Measurements from ENCODE around the gene EPN1.
"Not testable (repeated sequence)": the region's sequence is repeated elsewhere in the genome, so short reads cannot be mapped to it uniquely, and the experiment has no call there.

DNA sequence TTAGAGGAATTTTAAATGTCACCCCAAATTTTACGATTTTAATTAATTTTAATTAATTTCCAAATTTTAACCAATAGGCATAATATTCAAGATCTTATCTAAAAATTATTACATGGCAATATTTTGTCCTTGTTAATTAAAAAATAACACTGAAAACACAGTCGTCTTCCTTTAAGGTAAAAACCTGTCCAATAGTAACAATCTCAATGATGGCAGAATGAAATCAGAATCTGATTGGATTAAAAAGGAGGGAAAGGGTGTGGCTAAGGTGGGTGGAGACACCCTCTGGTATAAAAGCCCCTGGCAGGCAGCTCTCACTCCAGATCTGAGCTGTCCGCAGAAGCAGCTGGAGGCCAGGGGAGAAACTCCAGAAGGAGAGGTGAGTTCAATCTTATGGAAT lies 83.8 kb downstream of the EPN1 start, which contains the start of gene RFPL4A:
- TF ChIP-seq POLR2A, POLR2AphosphoS5 (IDR thresholded peaks at IDR 0.05): not testable (repeated sequence)
- TF ChIP-seq, protein P1, sequence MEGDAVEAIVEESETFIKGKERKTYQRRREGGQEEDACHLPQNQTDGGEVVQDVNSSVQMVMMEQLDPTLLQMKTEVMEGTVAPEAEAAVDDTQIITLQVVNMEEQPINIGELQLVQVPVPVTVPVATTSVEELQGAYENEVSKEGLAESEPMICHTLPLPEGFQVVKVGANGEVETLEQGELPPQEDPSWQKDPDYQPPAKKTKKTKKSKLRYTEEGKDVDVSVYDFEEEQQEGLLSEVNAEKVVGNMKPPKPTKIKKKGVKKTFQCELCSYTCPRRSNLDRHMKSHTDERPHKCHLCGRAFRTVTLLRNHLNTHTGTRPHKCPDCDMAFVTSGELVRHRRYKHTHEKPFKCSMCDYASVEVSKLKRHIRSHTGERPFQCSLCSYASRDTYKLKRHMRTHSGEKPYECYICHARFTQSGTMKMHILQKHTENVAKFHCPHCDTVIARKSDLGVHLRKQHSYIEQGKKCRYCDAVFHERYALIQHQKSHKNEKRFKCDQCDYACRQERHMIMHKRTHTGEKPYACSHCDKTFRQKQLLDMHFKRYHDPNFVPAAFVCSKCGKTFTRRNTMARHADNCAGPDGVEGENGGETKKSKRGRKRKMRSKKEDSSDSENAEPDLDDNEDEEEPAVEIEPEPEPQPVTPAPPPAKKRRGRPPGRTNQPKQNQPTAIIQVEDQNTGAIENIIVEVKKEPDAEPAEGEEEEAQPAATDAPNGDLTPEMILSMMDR (IDR thresholded peaks at IDR 0.05): not testable (repeated sequence)
